Measurements from ENCODE around the gene SUPT5H.

The SUPT5H gene

DNA sequence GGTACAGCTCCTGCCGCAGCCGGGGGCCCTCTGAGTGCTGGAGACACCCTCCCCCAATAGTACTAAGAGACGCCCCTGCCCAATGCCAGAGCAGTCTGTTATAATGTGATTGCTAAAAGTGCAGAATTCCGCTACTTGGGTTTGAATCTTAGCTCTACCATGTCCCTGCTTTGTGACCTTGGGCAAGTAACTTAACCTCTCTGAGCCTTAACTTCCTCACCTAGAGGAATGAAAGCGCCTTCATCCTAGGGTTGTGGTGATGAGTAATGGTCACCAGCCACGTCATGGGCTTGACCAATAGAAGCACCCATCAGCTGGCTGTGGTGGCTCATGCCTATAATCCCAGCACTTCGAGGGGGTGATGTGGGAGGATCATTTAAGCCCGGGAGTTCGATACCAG lies 26.4 kb upstream of the SUPT5H start:
- in situ Hi-C loops (cut with MboI; ENCODE audit: low sequenced_read_pairs, unreplicated experiment): no loop called here
- TF ChIP-seq, protein P1, sequence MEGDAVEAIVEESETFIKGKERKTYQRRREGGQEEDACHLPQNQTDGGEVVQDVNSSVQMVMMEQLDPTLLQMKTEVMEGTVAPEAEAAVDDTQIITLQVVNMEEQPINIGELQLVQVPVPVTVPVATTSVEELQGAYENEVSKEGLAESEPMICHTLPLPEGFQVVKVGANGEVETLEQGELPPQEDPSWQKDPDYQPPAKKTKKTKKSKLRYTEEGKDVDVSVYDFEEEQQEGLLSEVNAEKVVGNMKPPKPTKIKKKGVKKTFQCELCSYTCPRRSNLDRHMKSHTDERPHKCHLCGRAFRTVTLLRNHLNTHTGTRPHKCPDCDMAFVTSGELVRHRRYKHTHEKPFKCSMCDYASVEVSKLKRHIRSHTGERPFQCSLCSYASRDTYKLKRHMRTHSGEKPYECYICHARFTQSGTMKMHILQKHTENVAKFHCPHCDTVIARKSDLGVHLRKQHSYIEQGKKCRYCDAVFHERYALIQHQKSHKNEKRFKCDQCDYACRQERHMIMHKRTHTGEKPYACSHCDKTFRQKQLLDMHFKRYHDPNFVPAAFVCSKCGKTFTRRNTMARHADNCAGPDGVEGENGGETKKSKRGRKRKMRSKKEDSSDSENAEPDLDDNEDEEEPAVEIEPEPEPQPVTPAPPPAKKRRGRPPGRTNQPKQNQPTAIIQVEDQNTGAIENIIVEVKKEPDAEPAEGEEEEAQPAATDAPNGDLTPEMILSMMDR (IDR thresholded peaks at IDR 0.05; ENCODE audit: borderline replicate concordance, control extremely low read depth, extremely low read depth, insufficient read depth, missing control alignments): no peak
- no peak for DNase-seq (ENCODE audit: low spot score)

DNA sequence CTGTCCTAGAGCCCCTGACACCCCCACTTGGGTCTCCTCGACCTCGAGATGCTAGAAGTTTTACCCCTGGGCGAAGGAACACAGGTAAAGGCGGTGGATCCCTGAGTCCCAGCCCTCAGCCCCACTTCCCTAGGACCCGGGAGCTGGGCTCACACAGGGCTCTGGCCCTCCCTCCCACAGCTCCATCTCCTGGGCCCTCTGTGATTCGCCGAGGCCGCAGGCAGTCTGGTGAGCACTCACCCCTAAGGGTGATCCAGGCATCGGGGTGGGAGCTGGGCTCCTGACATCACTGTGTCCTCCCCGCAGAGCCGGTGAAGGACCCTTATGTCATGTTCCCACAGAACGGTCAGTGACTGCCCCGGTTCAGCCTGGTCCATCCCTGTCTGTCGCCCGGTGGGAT lies 24.6 kb upstream of the SUPT5H start:
- TF ChIP-seq, protein P1 (IDR thresholded peaks at IDR 0.05; ENCODE audit: borderline replicate concordance, control extremely low read depth, extremely low read depth, insufficient read depth, missing control alignments): no peak
- DNase-seq (ENCODE audit: low spot score): no peak
- in situ Hi-C loops (cut with MboI; ENCODE audit: low sequenced_read_pairs, unreplicated experiment): no loop called here

DNA sequence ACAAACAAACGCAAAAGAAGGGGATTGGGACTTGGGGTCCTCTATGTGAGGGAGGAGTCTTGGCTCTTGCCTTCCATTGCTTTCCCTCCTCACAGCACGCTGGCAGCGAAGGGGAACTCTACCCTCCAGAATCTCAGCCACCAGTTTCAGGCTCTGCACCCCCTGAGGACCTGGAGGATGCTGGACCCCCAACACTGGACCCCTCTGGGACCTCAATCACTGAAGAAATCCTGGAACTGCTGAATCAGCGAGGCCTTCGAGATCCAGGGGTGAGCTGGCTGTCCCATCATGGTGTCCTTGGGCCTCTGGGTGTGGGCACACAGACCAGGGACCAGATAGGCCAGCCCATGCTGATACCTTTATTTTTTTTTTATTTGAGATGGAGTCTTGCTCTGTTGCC lies 23.4 kb upstream of the SUPT5H start:
- TF ChIP-seq, protein P1 (IDR thresholded peaks at IDR 0.05; ENCODE audit: borderline replicate concordance, control extremely low read depth, extremely low read depth, insufficient read depth, missing control alignments): no peak
- DNase-seq (ENCODE audit: low spot score): no peak
- in situ Hi-C loops (cut with MboI; ENCODE audit: low sequenced_read_pairs, unreplicated experiment): no loop called here

DNA sequence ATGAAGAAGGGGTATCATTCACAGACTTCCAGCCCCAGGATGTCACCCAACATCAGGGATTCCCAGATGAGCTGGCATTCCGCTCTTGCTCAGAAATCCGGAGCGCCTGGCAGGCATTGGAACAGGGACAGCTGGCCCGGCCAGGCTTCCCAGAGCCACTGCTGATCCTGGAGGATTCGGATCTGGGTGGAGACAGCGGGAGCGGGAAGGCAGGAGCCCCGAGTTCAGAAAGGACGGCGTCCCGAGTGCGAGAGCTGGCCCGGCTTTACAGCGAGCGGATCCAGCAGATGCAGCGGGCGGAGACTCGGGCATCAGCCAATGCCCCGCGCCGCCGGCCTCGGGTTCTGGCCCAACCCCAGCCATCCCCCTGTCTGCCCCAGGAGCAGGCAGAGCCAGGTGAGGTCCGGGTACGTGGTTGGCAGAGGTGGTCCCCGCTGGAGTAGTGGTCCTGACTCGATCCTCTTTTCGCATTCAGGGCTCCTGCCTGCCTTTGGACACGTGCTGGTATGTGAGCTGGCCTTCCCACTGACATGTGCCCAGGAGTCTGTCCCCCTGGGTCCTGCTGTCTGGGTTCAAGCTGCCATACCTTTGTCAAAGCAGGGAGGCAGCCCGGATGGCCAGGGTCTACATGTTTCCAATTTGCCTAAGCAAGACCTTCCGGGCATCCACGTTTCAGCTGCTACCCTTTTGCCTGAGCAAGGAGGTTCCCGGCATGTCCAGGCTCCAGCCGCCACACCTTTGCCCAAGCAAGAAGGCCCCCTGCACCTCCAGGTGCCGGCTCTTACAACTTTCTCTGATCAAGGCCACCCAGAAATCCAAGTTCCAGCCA lies 21.9 kb upstream of the SUPT5H start:
- no peak for DNase-seq (ENCODE audit: low spot score)
- TF ChIP-seq, protein P1 (IDR thresholded peaks at IDR 0.05; ENCODE audit: borderline replicate concordance, control extremely low read depth, extremely low read depth, insufficient read depth, missing control alignments): no peak
- in situ Hi-C loops (cut with MboI; ENCODE audit: low sequenced_read_pairs, unreplicated experiment): no loop called here

DNA sequence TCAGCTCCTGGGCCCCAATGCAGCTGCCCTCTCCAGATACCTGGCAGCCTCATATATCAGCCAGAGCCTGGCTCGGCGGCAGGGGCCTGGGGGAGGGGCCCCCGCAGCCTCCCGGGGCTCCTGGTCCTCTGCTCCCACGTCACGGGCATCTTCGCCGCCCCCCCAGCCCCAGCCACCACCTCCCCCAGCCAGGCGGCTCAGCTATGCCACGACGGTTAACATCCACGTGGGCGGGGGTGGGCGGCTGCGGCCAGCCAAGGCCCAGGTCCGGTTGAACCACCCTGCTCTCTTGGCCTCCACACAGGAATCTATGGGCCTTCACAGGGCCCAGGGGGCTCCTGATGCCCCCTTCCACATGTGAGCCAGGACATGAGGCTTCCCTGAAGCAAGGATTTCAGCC lies 20.4 kb upstream of the SUPT5H start:
- in situ Hi-C loops (cut with MboI; ENCODE audit: low sequenced_read_pairs, unreplicated experiment): no loop called here
- DNase-seq (ENCODE audit: low spot score): no peak
- TF ChIP-seq, protein P1 (IDR thresholded peaks at IDR 0.05; ENCODE audit: borderline replicate concordance, control extremely low read depth, extremely low read depth, insufficient read depth, missing control alignments): no peak

DNA sequence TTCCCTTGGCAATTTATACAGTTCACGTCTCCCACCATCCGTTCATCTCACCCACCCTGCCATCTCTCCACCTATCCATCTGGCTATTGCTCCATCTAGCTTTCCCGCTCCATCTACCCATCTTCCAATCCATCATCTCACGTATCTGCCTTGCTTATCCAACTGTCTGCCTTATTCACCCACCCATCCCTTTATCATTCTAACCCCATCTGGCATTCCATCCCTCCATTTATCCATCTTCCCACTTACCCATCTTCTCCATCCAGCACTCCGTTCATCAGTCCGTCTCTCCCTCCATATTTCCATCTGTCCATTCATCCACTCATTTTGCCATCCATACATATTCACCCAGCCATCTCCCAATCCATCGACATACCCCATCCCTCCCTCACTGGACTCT lies 19.6 kb upstream of the SUPT5H start:
- in situ Hi-C loops (cut with MboI; ENCODE audit: low sequenced_read_pairs, unreplicated experiment): no loop called here
- no peak for DNase-seq (ENCODE audit: low spot score)
- TF ChIP-seq, protein P1 (IDR thresholded peaks at IDR 0.05; ENCODE audit: borderline replicate concordance, control extremely low read depth, extremely low read depth, insufficient read depth, missing control alignments): no peak
